Stimulated activated CD8-positive, alpha-beta memory T cell treated with anti-CD3 and anti-CD28 coated beads, Interleukin-15, amount 100 ng/mL, for 48 hours (primary cell): ENCODE measurements around the gene ACTN4.

Experiments used
- DNase-seq, 2 donors: peaks; one replicate each; pipeline ENCODE4 v3.0.0-alpha.2; 2020; ENCODE audit warnings: low read depth in 2 of 2

ACTN4 gene

GRCh38 chr19:38693380-38694223 is 46.2 kb downstream of the ACTN4 start:
- DNase-seq, result no peak

- no peak for DNase-seq
Measured at GRCh38 chr19:38695317-38695683, 47.9 kb downstream of the ACTN4 start.

GRCh38 chr19:38695832-38696728 is 48.6 kb downstream of the ACTN4 start:
- no peak for DNase-seq

GRCh38 chr19:38696729-38697055 is 49.2 kb downstream of the ACTN4 start:
- DNase-seq, result no peak

- no peak for DNase-seq
Measured at GRCh38 chr19:38697197-38697596, 49.7 kb downstream of the ACTN4 start.

GRCh38 chr19:38697641-38698071 is 50.2 kb downstream of the ACTN4 start:
- DNase-seq, result no peak

- DNase-seq, result no peak
Measured at GRCh38 chr19:38698225-38699026, 51.0 kb downstream of the ACTN4 start.

GRCh38 chr19:38699027-38699346 is 51.5 kb downstream of the ACTN4 start:
- peak in 1 of 2 donors; percentile 11 for DNase-seq

- no peak for DNase-seq
Measured at GRCh38 chr19:38699647-38700349, 52.3 kb downstream of the ACTN4 start.

- no peak for DNase-seq
Measured at GRCh38 chr19:38700350-38700901, 53.0 kb downstream of the ACTN4 start.

- DNase-seq, result no peak
Measured at GRCh38 chr19:38700902-38701454, 53.5 kb downstream of the ACTN4 start.

- DNase-seq, result no peak
Measured at GRCh38 chr19:38701455-38702063, 54.1 kb downstream of the ACTN4 start.

GRCh38 chr19:38702278-38702677 is 54.8 kb downstream of the ACTN4 start:
- no peak for DNase-seq

- DNase-seq, result no peak
Measured at GRCh38 chr19:38703509-38703908, 56.1 kb downstream of the ACTN4 start.

GRCh38 chr19:38704488-38705026 is 57.1 kb downstream of the ACTN4 start:
- DNase-seq, result no peak

GRCh38 chr19:38705197-38706019 is 58.0 kb downstream of the ACTN4 start:
- DNase-seq, result no peak

GRCh38 chr19:38706792-38707511 is 59.5 kb downstream of the ACTN4 start:
- no peak for DNase-seq

GRCh38 chr19:38707512-38708114 is 60.2 kb downstream of the ACTN4 start:
- no peak for DNase-seq
